GM12878 (cell line): ENCODE data around the gene KIF9. TPM values are rescaled to one million over a fixed set of nuclear protein-coding genes. Genes with fewer than 3 reads are reported as not detected.

Experiments used
- ATAC-seq: fragments of 200-7000 bp; cut with Tn5 transposase; 3 replicates; pipeline ENCODE4 v1.9.1; 2020; ENCODE audit warnings: mild to moderate bottlenecking, moderate library complexity
- BruUV-seq: library from RNA; stranded (reverse); fragments of 400-500 nt; replicated peaks from 2 replicates; lab custom pipeline; 2021; lab: Mats Ljungman, UMichigan
- CTCF ChIA-PET: fragments of 300-600 bp; sonication (Branson Sonifier 250); formaldehyde crosslinking; extraction: SDS; loops from one replicate; lab custom pipeline; 2021; ENCODE audit warnings: inconsistent platforms; lab: Yijun Ruan, JAX
- POLR2A ChIA-PET: fragments of 350-600 bp; formaldehyde crosslinking; extraction: SDS; loops from one replicate; lab custom pipeline; 2021; ENCODE audit warnings: inconsistent platforms; lab: Charles Lee
- RAD21 ChIA-PET: fragments of 300-600 bp; sonication (Branson Sonifier 250); formaldehyde crosslinking; loops from one replicate; lab custom pipeline; 2023; ENCODE audit warnings: antibody characterized with exemption; ENCODE audit not compliant: unreplicated experiment; lab: Charles Lee
- SMC1A ChIA-PET: fragments of 300-600 bp; sonication (Branson Sonifier 250); formaldehyde crosslinking; loops from one replicate; lab custom pipeline; 2023; ENCODE audit not compliant: unreplicated experiment, uncharacterized antibody; lab: Charles Lee
- DNase-seq: peaks from one replicate; pipeline ENCODE4 v3.0.0-alpha.2; 2011; ENCODE audit warnings: low read depth, low spot score
- FAIRE-seq: peaks from 3 replicates; lab custom pipeline; 2011; peaks lifted over from hg19 to GRCh38; lab: Jason Lieb, UNC
- H2AFZ ChIP-seq: 2 replicates; pipeline ENCODE4 v1.6.0; 2011; ENCODE audit warnings: low read depth, low read length, control low read depth; ENCODE audit not compliant: control insufficient read depth
- H3K27ac ChIP-seq: 2 replicates; pipeline ENCODE4 v1.5.1; 2011; ENCODE audit warnings: control low read depth; ENCODE audit not compliant: control insufficient read depth, insufficient read depth
- H3K27me3 ChIP-seq, 2 experiments: replicated peaks in 1 of 2; 2 replicates each; pipeline versions ENCODE4 v1.6.0 to v1.6.1; 2011; ENCODE audit warnings: low read length in 1 of 2; ENCODE audit not compliant: control insufficient read depth in 2 of 2, insufficient read depth in 2 of 2
- H3K36me3 ChIP-seq, 2 experiments: 2 replicates each; pipeline ENCODE4 v1.5.1; 2011; ENCODE audit warnings: low read length in 1 of 2; ENCODE audit not compliant: control insufficient read depth in 2 of 2, insufficient read depth in 2 of 2
- H3K4me1 ChIP-seq: 2 replicates; pipeline ENCODE4 v1.6.1; 2011; ENCODE audit warnings: mild to moderate bottlenecking, low read length, moderate library complexity, mixed read lengths; ENCODE audit not compliant: control insufficient read depth, insufficient read depth
- H3K4me2 ChIP-seq: 2 replicates; pipeline ENCODE4 v1.6.0; 2011; ENCODE audit warnings: control low read depth; ENCODE audit not compliant: control insufficient read depth, insufficient read depth
- H3K4me3 ChIP-seq: fragments of 200-600 bp; sonication (generic); 2 replicates; pipeline ENCODE4 v1.5.1; 2016
- H3K79me2 ChIP-seq: 2 replicates; pipeline ENCODE4 v1.6.0; 2011; ENCODE audit warnings: low read length; ENCODE audit not compliant: control insufficient read depth, insufficient read depth
- H3K9ac ChIP-seq: 2 replicates; pipeline ENCODE4 v1.8.0; 2011; ENCODE audit warnings: low read length, control low read depth, mixed read lengths; ENCODE audit not compliant: control insufficient read depth, insufficient read depth
- H3K9me3 ChIP-seq: replicated peaks from 3 replicates; pipeline ENCODE4 v1.5.1; 2011; ENCODE audit warnings: mild to moderate bottlenecking, low read length; ENCODE audit not compliant: control insufficient read depth, insufficient read depth
- H4K20me1 ChIP-seq: 2 replicates; pipeline ENCODE4 v1.6.0; 2011; ENCODE audit not compliant: control insufficient read depth, insufficient read depth
- CHD4 ChIP-seq: fragments of 200-600 bp; sonication (generic); IDR thresholded peaks from 2 replicates; pipeline ENCODE4 v1.6.1; 2016; ENCODE audit warnings: mild to moderate bottlenecking
- EP300 ChIP-seq, 2 experiments: fragments of 150-350 bp in 1 of 2; IDR thresholded peaks; 2 replicates each; pipeline ENCODE4 v1.6.1; 2011 to 2012; ENCODE audit warnings: low read depth in 2 of 2, low read length in 2 of 2, borderline replicate concordance in 1 of 2, improper control_type of control experiment in 1 of 2, inconsistent platforms in 1 of 2; ENCODE audit not compliant: control insufficient read depth in 1 of 2
- FOS ChIP-seq: IDR thresholded peaks from 3 replicates; pipeline ENCODE4 v1.6.1; 2011; ENCODE audit warnings: borderline replicate concordance; ENCODE audit not compliant: insufficient read length; ENCODE audit errors: extremely low read depth
- HDAC2 ChIP-seq: fragments of 200-600 bp; sonication (generic); IDR thresholded peaks from 2 replicates; pipeline ENCODE4 v1.6.1; 2017
- LARP7 ChIP-seq: fragments of 450-650 bp; IDR thresholded peaks from 2 replicates; pipeline ENCODE4 v1.6.1; 2017; ENCODE audit warnings: mild to moderate bottlenecking
- MTA2 ChIP-seq: fragments of 450-650 bp; IDR thresholded peaks from 2 replicates; pipeline ENCODE4 v1.6.1; 2016; ENCODE audit warnings: low read depth, mild to moderate bottlenecking, moderate library complexity
- MTA3 ChIP-seq: IDR thresholded peaks from 2 replicates; pipeline ENCODE4 v1.6.1; 2012; ENCODE audit warnings: low read length, inconsistent platforms, borderline replicate concordance
- PML ChIP-seq: IDR thresholded peaks from 2 replicates; pipeline ENCODE4 v1.6.1; 2012; ENCODE audit warnings: low read length, inconsistent platforms
- RBBP5 ChIP-seq: fragments of 200-600 bp; sonication (generic); conservative IDR thresholded peaks from 2 replicates; pipeline ENCODE4 v1.6.1; 2016
- SREBF1 ChIP-seq: IDR thresholded peaks from 2 replicates; pipeline ENCODE4 v1.6.1; 2012; ENCODE audit warnings: mild to moderate bottlenecking, low read length
- TCF7 ChIP-seq: IDR thresholded peaks from 2 replicates; pipeline ENCODE4 v1.6.1; 2014; ENCODE audit warnings: antibody characterized with exemption, borderline replicate concordance
- YY1 ChIP-seq: IDR thresholded peaks from 2 replicates; pipeline ENCODE4 v1.6.1; 2011; ENCODE audit warnings: low read depth, mild to moderate bottlenecking, low read length
- in situ Hi-C: fragments of 300-500 bp; cut with MboI; formaldehyde crosslinking; loops from 9 replicates; pipeline ENCODE4 v1.14.3; 2018; ENCODE audit warnings: mixed read lengths
- intact Hi-C: fragments of 100-400 bp; cut with micrococcal nuclease; formaldehyde crosslinking; loops from one replicate; pipeline ENCODE4 v1.14.2; 2022; ENCODE audit not compliant: unreplicated experiment
- polyA plus RNA-seq, 11 experiments: library from polyadenylated mRNA; depleted of rRNA in 4 of 11; unstranded in 6 of 11; stranded (reverse) in 5 of 11; fragments of >200 nt; fragmentation: Nextera tagmentation in 4 of 11; fragmentation: Illumina TruSeq in 1 of 11; extraction: Ambion mirVana in 4 of 11; extraction: Trizol in 1 of 11; gene quantifications; 1 replicate in 1 of 11; 2 replicates in 10 of 11; pipeline versions ENCODE4 v1.2.1 to v1.2.3, GENCODE V29; 2011 to 2016; ENCODE audit warnings: inconsistent platforms in 2 of 11, missing spikeins in 2 of 11, low read depth in 1 of 11
- total RNA-seq, 4 experiments: library from RNA; depleted of rRNA in 3 of 4; stranded (reverse); fragments of >200 nt in 3 of 4; fragmentation: Illumina TruSeq in 1 of 4; extraction: Trizol in 1 of 4; gene quantifications; 2 replicates each; pipeline versions ENCODE4 v1.2.1 to v1.2.3, GENCODE V29; 2013 to 2021
- TF ChIP-seq, protein P1 (sequence below): fragments of 450-650 bp; formaldehyde crosslinking; IDR thresholded peaks from 2 replicates; pipeline ENCODE4 v1.4.0; 2020; ENCODE audit warnings: mild to moderate bottlenecking, moderate library complexity
- TF ChIP-seq, protein P2 (sequence below): IDR thresholded peaks from 2 replicates; pipeline ENCODE4 v1.6.1; 2011; ENCODE audit warnings: borderline replicate concordance, low read depth, mild to moderate bottlenecking, moderate library complexity, mixed read lengths, low read length; ENCODE audit not compliant: insufficient read depth; ENCODE audit errors: extremely low read length

KIF9 gene
- total and polyA plus RNA-seq, 10 of the 15 experiments (the other 5 are each of a cell fraction or from before 2014, with no cell fraction given) = 3.0 to 10.2 (median 5.9) TPM

DNA sequence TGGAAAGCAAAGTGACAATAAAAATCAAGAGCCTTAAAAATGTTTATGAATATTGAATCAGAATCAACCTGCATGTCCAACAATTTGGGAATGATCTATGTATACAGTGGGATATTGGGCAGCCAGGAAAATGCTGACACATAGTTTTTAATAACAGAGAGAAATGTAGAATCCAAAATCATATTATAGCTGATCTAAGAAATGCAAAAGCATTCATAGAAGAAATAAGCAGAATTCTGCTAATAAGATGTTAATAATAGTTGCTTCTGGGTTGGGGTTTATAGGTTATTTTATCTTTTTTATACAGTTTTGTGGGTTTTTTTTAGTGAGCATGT is 15.1 kb downstream of the KIF9 start:
- H3K4me3 ChIP-seq = no peak overlapping the region
- CTCF ChIA-PET = interaction anchor here (0.7 to 1.1 kb wide), 3 partner anchors 47 to 185 kb away, joined by 3 to 5 read pairs (median 3); no protein-coding TSS in a partner anchor

More for the DNA sequence above, 15.1 kb downstream of the KIF9 start:
- TF ChIP-seq TCF7 (no peak), FOS (no peak), MTA2 (no peak), HDAC2 (no peak), PML (no peak), RBBP5 (no peak), CHD4 (no peak), LARP7 (no peak), SREBF1 (no peak), MTA3 (no peak), YY1 (no peak), EP300 (IDR thresholded peaks at IDR 0.05; ENCODE audit: borderline replicate concordance in 1 of 2, control insufficient read depth in 1 of 2, low read depth in 2 of 2, low read length in 2 of 2) (no peak)
- TF ChIP-seq, protein P1, sequence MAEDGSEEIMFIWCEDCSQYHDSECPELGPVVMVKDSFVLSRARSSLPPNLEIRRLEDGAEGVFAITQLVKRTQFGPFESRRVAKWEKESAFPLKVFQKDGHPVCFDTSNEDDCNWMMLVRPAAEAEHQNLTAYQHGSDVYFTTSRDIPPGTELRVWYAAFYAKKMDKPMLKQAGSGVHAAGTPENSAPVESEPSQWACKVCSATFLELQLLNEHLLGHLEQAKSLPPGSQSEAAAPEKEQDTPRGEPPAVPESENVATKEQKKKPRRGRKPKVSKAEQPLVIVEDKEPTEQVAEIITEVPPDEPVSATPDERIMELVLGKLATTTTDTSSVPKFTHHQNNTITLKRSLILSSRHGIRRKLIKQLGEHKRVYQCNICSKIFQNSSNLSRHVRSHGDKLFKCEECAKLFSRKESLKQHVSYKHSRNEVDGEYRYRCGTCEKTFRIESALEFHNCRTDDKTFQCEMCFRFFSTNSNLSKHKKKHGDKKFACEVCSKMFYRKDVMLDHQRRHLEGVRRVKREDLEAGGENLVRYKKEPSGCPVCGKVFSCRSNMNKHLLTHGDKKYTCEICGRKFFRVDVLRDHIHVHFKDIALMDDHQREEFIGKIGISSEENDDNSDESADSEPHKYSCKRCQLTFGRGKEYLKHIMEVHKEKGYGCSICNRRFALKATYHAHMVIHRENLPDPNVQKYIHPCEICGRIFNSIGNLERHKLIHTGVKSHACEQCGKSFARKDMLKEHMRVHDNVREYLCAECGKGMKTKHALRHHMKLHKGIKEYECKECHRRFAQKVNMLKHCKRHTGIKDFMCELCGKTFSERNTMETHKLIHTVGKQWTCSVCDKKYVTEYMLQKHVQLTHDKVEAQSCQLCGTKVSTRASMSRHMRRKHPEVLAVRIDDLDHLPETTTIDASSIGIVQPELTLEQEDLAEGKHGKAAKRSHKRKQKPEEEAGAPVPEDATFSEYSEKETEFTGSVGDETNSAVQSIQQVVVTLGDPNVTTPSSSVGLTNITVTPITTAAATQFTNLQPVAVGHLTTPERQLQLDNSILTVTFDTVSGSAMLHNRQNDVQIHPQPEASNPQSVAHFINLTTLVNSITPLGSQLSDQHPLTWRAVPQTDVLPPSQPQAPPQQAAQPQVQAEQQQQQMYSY (CRISPR knock-in tag) = no peak
- TF ChIP-seq, protein P2, sequence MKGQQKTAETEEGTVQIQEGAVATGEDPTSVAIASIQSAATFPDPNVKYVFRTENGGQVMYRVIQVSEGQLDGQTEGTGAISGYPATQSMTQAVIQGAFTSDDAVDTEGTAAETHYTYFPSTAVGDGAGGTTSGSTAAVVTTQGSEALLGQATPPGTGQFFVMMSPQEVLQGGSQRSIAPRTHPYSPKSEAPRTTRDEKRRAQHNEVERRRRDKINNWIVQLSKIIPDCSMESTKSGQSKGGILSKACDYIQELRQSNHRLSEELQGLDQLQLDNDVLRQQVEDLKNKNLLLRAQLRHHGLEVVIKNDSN = no peak
- no peak overlapping the region for H3K9ac ChIP-seq
- H3K4me2 ChIP-seq = no peak overlapping the region
- H3K36me3 ChIP-seq = no peaks in the 10 kb centered on the region
- no peak for DNase-seq
- in situ Hi-C loops (no loop called here), intact Hi-C loops (no loop called here)
- no TSS peak for BruUV-seq
- ChIA-PET SMC1A (interaction anchor here (0.6 to 1.8 kb wide), 11 partner anchors 10 to 248 kb away, joined by 3 to 7 read pairs (median 3); no protein-coding TSS in a partner anchor), POLR2A (interaction anchor here (0.6 to 1.8 kb wide), 6 partner anchors 9 to 240 kb away, joined by 3 to 5 read pairs (median 4); no protein-coding TSS in a partner anchor), RAD21 (interaction anchor here (0.9 to 1.6 kb wide), 5 partner anchors 12 to 341 kb away, joined by 3 to 6 read pairs (median 4); partner anchors contain the start of gene SETD2)
- no peaks in the 10 kb centered on the region for H3K27me3 ChIP-seq
- FAIRE-seq = no peak
- no peaks in the 10 kb centered on the region for H3K79me2 ChIP-seq
- H4K20me1 ChIP-seq = no peaks in the 10 kb centered on the region
- H3K9me3 ChIP-seq = no peaks in the 10 kb centered on the region
- H2AFZ ChIP-seq = no peak overlapping the region
- peaks cover 11% of the 10 kb centered on the region for H3K4me1 ChIP-seq
- H3K27ac ChIP-seq = no peak overlapping the region
- no peak for ATAC-seq
